ENCODE data around the gene MCTP2. TPM values are rescaled to one million over a fixed set of nuclear protein-coding genes. Genes with fewer than 3 reads are reported as not detected.
A peak's percentile ranks its signal among the peaks of the same experiment; 100 is the strongest.

Gene MCTP2
- total RNA-seq, 4 donors from 2014 or later, result 35.2 to 84.0 (median 61.2) TPM

DNA sequence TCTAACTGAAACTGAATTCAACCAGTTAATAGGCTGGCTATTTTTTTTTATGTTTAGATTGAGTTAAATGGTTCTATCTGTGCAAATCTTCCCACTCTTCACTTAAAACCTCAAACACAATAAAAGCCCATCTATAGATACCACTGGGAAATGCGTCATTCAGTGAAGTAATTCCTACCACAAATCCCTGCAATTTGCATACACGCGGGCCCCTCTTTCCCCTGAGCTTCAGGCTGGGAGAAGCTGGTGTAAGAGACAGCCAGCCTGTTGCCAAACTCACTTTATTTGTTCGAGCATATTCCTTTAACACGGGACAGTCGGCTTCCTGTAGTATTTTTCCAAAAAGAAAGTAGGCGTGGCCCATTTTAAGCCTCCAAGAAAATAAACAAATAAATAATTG lies 26.0 kb upstream of the MCTP2 start:
- DNase-seq, result no peak
- no peaks in the 10 kb centered on the region for H3K27me3 ChIP-seq
- intact Hi-C loops (cut with DNase I), result no loop called here

DNA sequence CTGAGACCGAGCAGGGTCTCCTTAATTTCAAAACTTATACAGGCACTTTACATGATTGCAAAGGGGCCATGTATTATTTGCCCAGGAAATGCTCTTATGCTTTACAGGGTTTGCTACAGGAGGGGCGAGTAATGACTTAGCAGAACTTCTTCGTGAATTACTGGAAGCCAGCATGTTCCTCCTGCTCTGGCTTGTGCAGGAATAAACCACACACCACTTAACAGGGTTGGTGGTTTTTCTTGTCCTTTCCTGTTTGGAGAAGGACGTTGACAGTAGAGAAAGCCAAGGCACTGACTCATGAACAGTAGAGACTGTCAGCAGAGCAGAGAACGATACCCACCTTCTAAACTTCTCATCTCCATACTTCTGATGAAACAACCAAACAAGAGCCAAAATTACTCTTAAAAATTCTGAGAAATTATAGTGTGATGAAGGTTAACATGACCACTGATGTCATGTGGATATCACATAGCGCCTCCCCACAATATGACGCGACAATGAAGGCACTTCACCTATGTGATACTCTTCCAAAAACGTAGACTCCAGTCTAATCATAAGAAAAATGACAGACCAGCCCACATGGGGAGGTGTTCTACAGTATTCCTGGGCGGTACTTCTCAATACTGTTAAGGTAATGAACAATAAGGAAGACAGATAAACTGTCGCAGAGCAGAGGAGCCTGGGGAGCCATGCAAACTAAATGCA lies 24.7 kb upstream of the MCTP2 start:
- Histone ChIP-seq H3K27ac (peak overlapping the region in 1 of 3 donors; percentile 14), H3K4me1 (peaks cover 0 to 7% of the 10 kb centered on the region in 2 donors), H3K9me3 (no peaks in the 10 kb centered on the region), H3K36me3 (no peaks in the 10 kb centered on the region), H3K27me3 (no peaks in the 10 kb centered on the region), H3K4me3 (replicated peaks in 1 of 3) (no peak overlapping the region)
- 62 to 63% methylated on average over 11 of the region's 11 CpGs for WGBS, 2 donors
- intact Hi-C loops (cut with DNase I), result no loop called here
- peak; percentile 35 to 42 for DNase-seq
- TF ChIP-seq, protein P1, sequence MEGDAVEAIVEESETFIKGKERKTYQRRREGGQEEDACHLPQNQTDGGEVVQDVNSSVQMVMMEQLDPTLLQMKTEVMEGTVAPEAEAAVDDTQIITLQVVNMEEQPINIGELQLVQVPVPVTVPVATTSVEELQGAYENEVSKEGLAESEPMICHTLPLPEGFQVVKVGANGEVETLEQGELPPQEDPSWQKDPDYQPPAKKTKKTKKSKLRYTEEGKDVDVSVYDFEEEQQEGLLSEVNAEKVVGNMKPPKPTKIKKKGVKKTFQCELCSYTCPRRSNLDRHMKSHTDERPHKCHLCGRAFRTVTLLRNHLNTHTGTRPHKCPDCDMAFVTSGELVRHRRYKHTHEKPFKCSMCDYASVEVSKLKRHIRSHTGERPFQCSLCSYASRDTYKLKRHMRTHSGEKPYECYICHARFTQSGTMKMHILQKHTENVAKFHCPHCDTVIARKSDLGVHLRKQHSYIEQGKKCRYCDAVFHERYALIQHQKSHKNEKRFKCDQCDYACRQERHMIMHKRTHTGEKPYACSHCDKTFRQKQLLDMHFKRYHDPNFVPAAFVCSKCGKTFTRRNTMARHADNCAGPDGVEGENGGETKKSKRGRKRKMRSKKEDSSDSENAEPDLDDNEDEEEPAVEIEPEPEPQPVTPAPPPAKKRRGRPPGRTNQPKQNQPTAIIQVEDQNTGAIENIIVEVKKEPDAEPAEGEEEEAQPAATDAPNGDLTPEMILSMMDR (IDR thresholded peaks at IDR 0.05), result no peak
- TF ChIP-seq POLR2A (IDR thresholded peaks at IDR 0.05), result no peak

More for the DNA sequence above, 26.0 kb upstream of the MCTP2 start:
- H3K4me1 ChIP-seq, result peaks cover 0 to 7% of the 10 kb centered on the region in 2 donors
- H3K27ac ChIP-seq, result no peak overlapping the region
- H3K9me3 ChIP-seq, result no peaks in the 10 kb centered on the region
- H3K4me3 ChIP-seq (replicated peaks in 1 of 3), result no peak overlapping the region
- TF ChIP-seq, protein P1 (IDR thresholded peaks at IDR 0.05), result no peak
- no peak for TF ChIP-seq POLR2A (IDR thresholded peaks at IDR 0.05)
- no peaks in the 10 kb centered on the region for H3K36me3 ChIP-seq
- 76 to 90% methylated on average over 7 of the region's 7 CpGs for whole genome bisulfite sequencing, 2 donors

DNA sequence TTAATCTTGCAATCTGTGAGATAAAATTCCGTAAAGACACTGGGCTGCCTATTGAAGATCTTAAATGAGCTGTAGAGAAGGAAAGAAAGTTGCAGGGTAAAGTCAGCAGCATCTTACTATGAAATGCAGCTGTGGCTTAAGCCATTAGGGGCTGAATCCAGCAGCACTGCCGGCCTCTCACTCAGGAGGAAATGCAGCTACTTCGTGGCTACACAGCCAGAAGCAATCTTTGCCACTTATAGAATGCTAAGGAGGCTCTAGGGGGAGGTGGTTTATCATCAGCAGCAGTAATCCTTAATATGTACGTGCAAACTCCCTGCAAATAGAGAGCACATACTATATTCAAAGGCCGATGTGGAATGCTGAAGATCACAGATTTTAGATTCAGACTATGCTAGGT lies 19.1 kb upstream of the MCTP2 start:
- no peaks in the 10 kb centered on the region for H3K4me1 ChIP-seq
- intact Hi-C loops (cut with DNase I), result no loop called here
- no peaks in the 10 kb centered on the region for H3K36me3 ChIP-seq
- no peak overlapping the region for H3K4me3 ChIP-seq (replicated peaks in 1 of 3)
- no peaks in the 10 kb centered on the region for H3K9me3 ChIP-seq
- no peaks in the 10 kb centered on the region for H3K27me3 ChIP-seq
- no peak for TF ChIP-seq POLR2A (IDR thresholded peaks at IDR 0.05)
- WGBS, 2 donors, result 74 to 75% methylated on average over 5 of the region's 5 CpGs
- DNase-seq, result no peak
- no peak overlapping the region for H3K27ac ChIP-seq

DNA sequence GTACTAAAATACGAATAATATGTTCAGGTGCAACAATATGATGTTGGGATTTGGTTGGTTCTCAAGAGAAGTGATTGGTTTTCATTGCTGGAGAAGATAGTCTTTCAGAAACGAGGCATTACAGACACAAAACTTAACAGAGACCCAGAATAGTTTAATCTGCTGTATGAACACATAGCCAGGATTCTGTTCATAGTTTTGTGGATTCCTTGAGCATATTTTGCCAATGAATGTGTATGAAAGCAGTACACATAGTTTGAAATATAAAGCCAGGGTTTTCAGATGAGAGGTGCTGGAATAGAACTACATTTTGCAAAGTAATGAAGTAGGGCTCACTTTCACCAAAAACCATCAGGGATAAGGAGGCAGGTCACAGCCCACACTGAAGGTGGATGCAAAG lies 5.7 kb upstream of the MCTP2 start:
- intact Hi-C loops (cut with DNase I), result no loop called here
- no peaks in the 10 kb centered on the region for H3K36me3 ChIP-seq
- WGBS, 2 donors, result 72 to 79% methylated on average over 2 of the region's 2 CpGs
- H3K4me3 ChIP-seq (replicated peaks in 1 of 3), result no peak overlapping the region
- H3K27me3 ChIP-seq, result no peaks in the 10 kb centered on the region
- H3K27ac ChIP-seq, result no peak overlapping the region
- no peak for DNase-seq
- TF ChIP-seq, protein P1 (IDR thresholded peaks at IDR 0.05), result no peak
- no peak for TF ChIP-seq POLR2A (IDR thresholded peaks at IDR 0.05)
- no peaks in the 10 kb centered on the region for H3K9me3 ChIP-seq
- no peaks in the 10 kb centered on the region for H3K4me1 ChIP-seq

DNA sequence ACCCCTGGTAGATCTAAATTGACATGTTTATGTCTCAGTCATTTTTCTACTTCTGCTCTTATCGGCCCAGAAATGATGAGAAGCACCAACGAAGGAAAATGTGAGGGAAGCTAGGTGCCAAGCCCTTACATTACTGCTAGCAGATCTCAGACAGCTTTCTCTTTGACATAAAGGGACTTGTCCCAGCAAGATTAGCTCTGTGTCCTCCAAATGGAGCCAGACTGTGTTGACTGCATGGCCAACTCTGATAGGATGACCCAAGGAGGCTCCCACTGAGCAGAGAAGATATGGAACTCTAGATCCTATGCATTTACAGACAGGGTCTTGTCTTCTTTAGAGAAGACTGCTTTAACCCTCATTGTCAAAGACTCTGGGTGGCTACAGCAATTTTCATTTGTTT lies 2.8 kb upstream of the MCTP2 start:
- intact Hi-C loops (cut with DNase I), result no loop called here
- Histone ChIP-seq H3K4me1 (peaks cover 0 to 7% of the 10 kb centered on the region in 2 donors), H3K36me3 (no peaks in the 10 kb centered on the region), H3K9me3 (no peaks in the 10 kb centered on the region), H3K27ac (no peak overlapping the region), H3K4me3 (replicated peaks in 1 of 3) (no peak overlapping the region), H3K27me3 (no peaks in the 10 kb centered on the region)
- TF ChIP-seq, protein P1 (IDR thresholded peaks at IDR 0.05), result no peak
- TF ChIP-seq POLR2A (IDR thresholded peaks at IDR 0.05), result no peak
- DNase-seq, result no peak
- 89 to 90% methylated on average over 2 of the region's 2 CpGs for WGBS, 2 donors
